ENCODE data around the gene CPM. TPM values are rescaled to one million over a fixed set of nuclear protein-coding genes. Genes with fewer than 3 reads are reported as not detected.

The CPM gene
- total and polyA plus RNA-seq, 2 of the 4 experiments (the other 2 are of a cell fraction), result 2.0 to 8.8 TPM

DNA sequence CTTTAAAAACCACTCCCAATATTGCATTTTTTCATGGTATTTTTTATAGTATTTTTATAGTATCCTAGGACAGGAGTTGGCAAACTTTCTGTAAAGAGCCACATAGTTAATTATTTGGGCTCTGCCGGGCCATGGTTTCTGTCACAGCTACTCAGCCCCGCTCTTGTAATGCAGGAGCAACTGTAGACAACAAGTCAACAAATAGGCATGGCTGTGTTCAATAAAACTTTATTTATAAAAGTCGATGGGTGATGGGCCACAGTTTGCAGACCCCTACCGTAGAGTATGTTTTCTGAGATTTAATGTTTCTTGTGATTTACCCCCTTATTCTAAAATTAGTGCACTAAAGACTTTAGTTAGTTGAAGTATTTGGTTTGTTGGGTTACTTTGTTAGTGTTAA lies 99.5 kb downstream of the CPM start:
- ATAC-seq (ENCODE audit: low read depth), result no peak

More for the DNA sequence above, 99.5 kb downstream of the CPM start:
- Histone ChIP-seq H3K23ac (ENCODE audit: low read depth, low read length) (no peak overlapping the region), H3K27ac (ENCODE audit: insufficient read depth, low read length) (no peak overlapping the region), H3K4me1 (ENCODE audit: control insufficient read depth, insufficient read depth, low read length) (peaks cover 2% of the 10 kb centered on the region), H2AK9ac (replicated peaks; ENCODE audit: low read depth, low read length, poor library complexity) (no peak overlapping the region), H2BK120ac (ENCODE audit: low read depth, low read length) (no peak overlapping the region), H4K91ac (ENCODE audit: insufficient read depth, low read depth, low read length) (no peak overlapping the region), H3K79me1 (ENCODE audit: low read depth in 1 of 2, low read length in 2 of 2) (peaks cover 21 to 38% of the 10 kb centered on the region in 2 experiments), H2AFZ (replicated peaks; ENCODE audit: low read length, poor library complexity) (no peak overlapping the region), H3K9ac (ENCODE audit: low read depth, low read length) (no peak overlapping the region), H4K20me1 (ENCODE audit: insufficient read depth, low read length) (peaks cover 50% of the 10 kb centered on the region), H3K27me3 (ENCODE audit: control insufficient read depth, insufficient read depth, low read length) (no peaks in the 10 kb centered on the region), H3K9me1 (ENCODE audit: insufficient read depth, low read length) (0 out of 2 replicates have a peak, but pooled peaks cover 4% of the 10 kb centered on the region), H4K5ac (ENCODE audit: low read depth, low read length) (no peak overlapping the region), H3K36me3 (ENCODE audit: control insufficient read depth, insufficient read depth, low read length) (peaks cover 53% of the 10 kb centered on the region), H3K4me2 (ENCODE audit: low read depth, low read length) (no peak overlapping the region), H3K9me3 (ENCODE audit: control insufficient read depth, insufficient read depth, low read length) (no peaks in the 10 kb centered on the region), H3K18ac (ENCODE audit: low read depth, low read length) (no peak overlapping the region), H3K14ac (replicated peaks; ENCODE audit: low read depth, low read length) (no peak overlapping the region), H2AK5ac (ENCODE audit: low read depth, low read length) (no peak overlapping the region), H3K56ac (ENCODE audit: extremely low read depth, insufficient read depth, low read length) (no peak overlapping the region), H2BK5ac (ENCODE audit: low read depth, low read length, poor library complexity, severe bottlenecking) (no peak overlapping the region), H2BK15ac (ENCODE audit: low read depth, low read length) (no peak overlapping the region), H2BK20ac (ENCODE audit: low read depth, low read length) (no peak overlapping the region), H3K4ac (ENCODE audit: low read depth, low read length) (no peak overlapping the region), H3K4me3 (ENCODE audit: insufficient read depth, low read depth, low read length) (no peak overlapping the region), H4K8ac (ENCODE audit: low read depth in 2 of 2, low read length in 2 of 2) (no peak overlapping the region)
- in situ Hi-C loops (cut with MboI; ENCODE audit: low sequenced_read_pairs), result loop anchor here (25.0 kb wide), 1 partner anchor 754 kb away; the partner anchor contains the start of gene CCT2
- no TSS peak for BruUV-seq (replicated peaks)
- dilution Hi-C loops (cut with HindIII; ENCODE audit: low sequenced_read_pairs, unreplicated experiment), result no loop called here
- TF ChIP-seq MAFK (IDR thresholded peaks at IDR 0.05; ENCODE audit: low read depth, low read length) (no peak), FOS (IDR thresholded peaks at IDR 0.05; ENCODE audit: low read depth, low read length) (no peak), CEBPB (IDR thresholded peaks at IDR 0.05; ENCODE audit: low read depth, low read length) (no peak), BHLHE40 (IDR thresholded peaks at IDR 0.05; ENCODE audit: low read depth, low read length) (no peak), RAD21 (IDR thresholded peaks at IDR 0.05; ENCODE audit: low read length) (no peak)
- POLR2A ChIA-PET (ENCODE audit: unreplicated experiment), result no interaction called here
- intact Hi-C loops (cut with micrococcal nuclease), result no loop called here
- CTCF ChIA-PET, result no interaction called here
- no peak for DNase-seq
- no CpG with 5 or more reads among the region's 4 CpGs for WGBS, 2 experiments (ENCODE audit: extremely low coverage in 2 of 2, insufficient read length in 1 of 2)
